AG09319 (cell line): ENCODE results near the gene CHGA.

Experiments used
- DNase-seq: peaks from one replicate; pipeline ENCODE4 v3.0.0-alpha.2; 2010; ENCODE audit warnings: low read depth; ENCODE audit errors: extremely low read depth
- TF ChIP-seq, protein P1 (sequence below): IDR thresholded peaks from 2 replicates; pipeline ENCODE4 v1.5.1; 2011; ENCODE audit warnings: low read depth, mild to moderate bottlenecking, inconsistent platforms, low read length, moderate library complexity

CHGA gene

DNA sequence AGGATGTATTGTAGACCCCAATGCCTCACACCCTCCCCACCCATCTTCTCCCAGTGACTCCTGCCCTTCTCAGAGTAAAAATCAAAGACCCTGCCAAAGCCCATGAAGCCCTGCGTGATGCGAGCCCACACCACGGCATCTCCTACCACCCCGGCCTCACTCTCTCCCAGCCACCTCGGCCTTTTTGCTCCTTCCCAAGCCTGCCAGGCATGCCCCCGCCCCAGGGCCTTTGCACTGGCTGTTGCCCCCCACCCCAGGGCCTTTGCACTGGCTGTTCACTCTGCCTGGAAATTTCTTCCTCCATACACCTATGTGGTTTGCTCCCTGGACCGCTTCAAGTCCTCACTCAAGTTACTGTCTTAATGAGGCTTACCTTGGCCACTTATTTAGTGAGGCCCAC, 5.0 kb upstream of the CHGA start:
- no peak for DNase-seq
- TF ChIP-seq, protein P1, sequence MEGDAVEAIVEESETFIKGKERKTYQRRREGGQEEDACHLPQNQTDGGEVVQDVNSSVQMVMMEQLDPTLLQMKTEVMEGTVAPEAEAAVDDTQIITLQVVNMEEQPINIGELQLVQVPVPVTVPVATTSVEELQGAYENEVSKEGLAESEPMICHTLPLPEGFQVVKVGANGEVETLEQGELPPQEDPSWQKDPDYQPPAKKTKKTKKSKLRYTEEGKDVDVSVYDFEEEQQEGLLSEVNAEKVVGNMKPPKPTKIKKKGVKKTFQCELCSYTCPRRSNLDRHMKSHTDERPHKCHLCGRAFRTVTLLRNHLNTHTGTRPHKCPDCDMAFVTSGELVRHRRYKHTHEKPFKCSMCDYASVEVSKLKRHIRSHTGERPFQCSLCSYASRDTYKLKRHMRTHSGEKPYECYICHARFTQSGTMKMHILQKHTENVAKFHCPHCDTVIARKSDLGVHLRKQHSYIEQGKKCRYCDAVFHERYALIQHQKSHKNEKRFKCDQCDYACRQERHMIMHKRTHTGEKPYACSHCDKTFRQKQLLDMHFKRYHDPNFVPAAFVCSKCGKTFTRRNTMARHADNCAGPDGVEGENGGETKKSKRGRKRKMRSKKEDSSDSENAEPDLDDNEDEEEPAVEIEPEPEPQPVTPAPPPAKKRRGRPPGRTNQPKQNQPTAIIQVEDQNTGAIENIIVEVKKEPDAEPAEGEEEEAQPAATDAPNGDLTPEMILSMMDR = no peak

DNA sequence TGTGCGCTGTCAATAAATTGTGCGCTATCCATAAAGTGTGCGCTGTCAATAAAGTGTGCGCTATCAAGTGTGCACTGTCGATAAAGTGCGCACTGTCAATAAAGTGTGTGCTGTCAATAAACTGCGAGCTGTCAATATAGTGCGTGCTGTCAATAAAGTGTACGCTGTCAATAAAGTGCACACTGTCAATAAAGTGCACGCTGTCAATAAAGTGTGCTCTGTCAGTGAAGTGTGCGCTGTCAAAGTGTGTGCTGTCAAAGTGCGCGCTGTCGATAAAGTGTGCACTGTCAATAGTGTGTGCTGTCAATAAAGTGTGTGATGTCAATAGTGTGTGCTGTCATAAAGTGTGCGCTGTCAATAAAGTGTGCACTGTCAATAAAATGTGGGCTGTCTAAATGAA, 2.9 kb upstream of the CHGA start:
- DNase-seq = no peak
- TF ChIP-seq, protein P1 = no peak

DNA sequence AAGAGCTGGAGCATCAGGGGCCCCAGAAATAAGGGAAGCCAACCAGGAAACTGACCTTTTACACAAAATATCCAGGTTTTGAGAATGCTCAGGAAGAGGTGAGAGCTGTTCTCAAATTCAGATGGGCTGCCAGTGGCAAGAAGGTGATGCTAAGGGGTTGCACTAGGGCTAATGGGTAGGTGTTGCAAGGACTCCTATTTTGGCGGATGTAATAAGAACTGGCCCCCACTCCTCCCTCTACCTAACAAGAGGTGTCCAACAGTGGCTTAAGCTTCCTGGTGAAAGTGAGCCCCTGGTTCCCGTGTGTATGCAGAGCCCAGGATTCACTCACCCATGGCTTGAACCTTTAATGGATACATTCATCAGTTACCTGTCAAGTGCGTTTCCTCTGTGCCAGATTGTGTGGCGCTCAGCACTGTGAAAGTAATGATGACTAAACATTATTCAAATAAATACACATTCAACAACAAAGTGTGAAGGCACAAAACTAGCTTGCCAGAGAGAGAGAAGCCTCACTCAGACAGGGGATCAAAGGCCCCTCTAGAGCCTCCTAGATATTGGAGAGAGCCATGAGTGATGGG, 705 bp upstream of the CHGA start:
- TF ChIP-seq, protein P1 = no peak
- DNase-seq = no peak

DNA sequence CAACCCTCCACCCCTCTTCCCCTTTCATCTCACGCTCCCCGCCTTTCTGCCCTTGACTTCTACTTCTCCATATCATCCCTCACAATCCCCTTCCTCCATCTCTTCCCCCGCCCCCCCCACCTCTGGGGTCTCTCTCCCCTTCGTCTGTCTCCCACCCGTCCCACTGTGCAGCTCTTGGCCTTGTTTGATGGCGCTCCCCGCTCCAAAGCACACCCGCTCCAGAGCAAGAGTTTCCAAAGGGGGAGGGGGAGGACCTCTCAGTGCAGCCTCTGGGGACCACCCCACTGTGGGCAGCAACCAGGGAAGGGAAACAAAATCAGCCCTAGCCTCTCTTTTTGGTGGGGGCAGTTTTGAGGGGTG, 774 bp downstream of the CHGA start:
- no peak for DNase-seq
- TF ChIP-seq, protein P1 = no peak

DNA sequence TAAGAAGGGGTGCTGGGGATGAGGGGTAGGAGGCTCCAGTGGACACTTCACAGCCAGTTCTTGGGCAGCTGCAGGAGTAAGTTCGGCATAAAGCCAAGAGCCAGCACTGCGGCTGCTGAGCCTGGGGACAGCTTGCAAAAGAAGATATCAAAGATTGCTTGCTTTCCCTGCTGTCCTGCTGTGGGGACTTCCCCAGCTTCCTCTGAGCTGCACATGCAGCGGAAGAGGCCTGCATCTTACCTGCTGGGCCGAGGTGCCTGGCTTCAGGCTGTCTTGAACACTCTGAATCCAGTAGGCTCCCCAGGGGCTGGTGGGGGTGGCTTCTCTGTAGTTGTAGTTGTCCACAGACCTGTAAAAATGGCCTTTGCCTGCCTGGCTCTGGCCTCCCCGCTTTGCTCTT, 1.3 kb downstream of the CHGA start:
- TF ChIP-seq, protein P1 = no peak
- no peak for DNase-seq

DNA sequence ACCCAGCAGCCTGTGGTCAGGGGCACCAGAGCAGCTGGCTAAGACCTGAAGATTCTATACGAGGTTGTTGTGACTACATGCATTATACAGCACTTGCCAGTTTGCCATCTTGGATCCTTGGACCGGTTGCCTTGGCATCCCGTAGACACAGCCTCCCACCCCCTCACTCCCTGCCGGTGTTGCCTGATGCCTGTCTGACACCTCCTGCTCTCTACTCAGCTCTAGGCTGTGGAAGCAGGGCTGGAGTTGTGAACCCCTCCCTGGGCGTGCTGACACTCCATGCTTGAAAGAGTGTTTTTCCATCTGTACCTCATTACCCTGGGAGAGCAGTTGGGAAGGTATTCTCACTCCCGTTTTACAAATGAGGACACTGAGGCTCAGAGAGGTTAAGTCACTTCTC, 2.5 kb downstream of the CHGA start:
- TF ChIP-seq, protein P1 = no peak
- DNase-seq = no peak

DNA sequence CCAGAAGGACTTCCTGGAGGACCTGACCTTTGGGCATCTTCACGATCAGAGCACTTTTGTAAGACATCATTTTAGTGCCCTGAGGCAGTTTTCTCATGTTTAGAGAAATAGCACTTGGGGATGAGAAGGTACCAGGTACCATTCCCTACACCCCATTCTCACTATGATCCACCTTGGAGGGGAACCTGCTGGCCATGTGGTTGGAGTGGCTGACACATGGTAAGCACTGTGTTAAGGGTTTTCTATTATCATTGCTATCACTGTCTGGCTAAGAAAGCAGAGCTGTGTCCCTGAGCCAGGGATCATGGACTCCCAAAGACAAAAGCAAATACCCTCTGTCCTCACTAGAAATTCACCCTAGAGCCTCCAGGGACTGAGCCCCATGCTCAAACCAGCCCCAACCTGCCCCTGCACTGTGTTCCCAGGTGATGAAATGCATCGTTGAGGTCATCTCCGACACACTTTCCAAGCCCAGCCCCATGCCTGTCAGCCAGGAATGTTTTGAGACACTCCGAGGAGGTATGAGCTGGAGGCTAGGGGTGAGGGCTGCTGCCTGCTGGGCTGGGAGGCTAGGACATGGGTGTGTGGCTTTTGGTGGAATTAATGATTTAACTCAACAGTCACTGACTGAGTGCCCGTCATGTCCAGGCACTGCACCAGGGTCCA, 3.4 kb downstream of the CHGA start:
- DNase-seq = no peak
- TF ChIP-seq, protein P1 = no peak
